ENCODE data around the gene ECEL1.
"Not testable (repeated sequence)": the region's sequence is repeated elsewhere in the genome, so short reads cannot be mapped to it uniquely, and the experiment has no call there.

ECEL1 gene

GRCh38 chr2:232459419-232460035, 28.1 kb downstream of the ECEL1 start:
- DNase-seq (ENCODE audit: low read depth in 2 of 2) = no peak

- no peak for DNase-seq (ENCODE audit: low read depth in 2 of 2)
These were observed 28.8 kb downstream of the ECEL1 start for GRCh38 chr2:232458661-232459418.

GRCh38 chr2:232458051-232458660, 29.5 kb downstream of the ECEL1 start:
- DNase-seq (ENCODE audit: low read depth in 2 of 2) = no peak

GRCh38 chr2:232457121-232458011, 30.3 kb downstream of the ECEL1 start:
- no peak for DNase-seq (ENCODE audit: low read depth in 2 of 2)

GRCh38 chr2:232456296-232457120, 31.1 kb downstream of the ECEL1 start:
- DNase-seq (ENCODE audit: low read depth in 2 of 2) = no peak

GRCh38 chr2:232455426-232456255, 32.0 kb downstream of the ECEL1 start, which contains the start of gene ALPI:
Gene ALPI (plus strand): TSS chr2:232456153. CDS start chr2:232456200, 47 bp downstream.
- DNase-seq (ENCODE audit: low read depth in 2 of 2) = no peak

GRCh38 chr2:232454630-232455029, 33.0 kb downstream of the ECEL1 start:
- DNase-seq (ENCODE audit: low read depth in 2 of 2) = no peak

- DNase-seq (ENCODE audit: low read depth in 2 of 2) = not testable (repeated sequence)
These were observed 36.0 kb downstream of the ECEL1 start for GRCh38 chr2:232451645-232452044.

- DNase-seq (ENCODE audit: low read depth in 2 of 2) = no peak
These were observed 37.7 kb downstream of the ECEL1 start for GRCh38 chr2:232449964-232450363.

GRCh38 chr2:232448304-232448690, 39.3 kb downstream of the ECEL1 start:
- no peak for DNase-seq (ENCODE audit: low read depth in 2 of 2)

- no peak for DNase-seq (ENCODE audit: low read depth in 2 of 2)
These were observed 39.9 kb downstream of the ECEL1 start for GRCh38 chr2:232447638-232448303.

GRCh38 chr2:232447091-232447620, 40.5 kb downstream of the ECEL1 start:
- no peak for DNase-seq (ENCODE audit: low read depth in 2 of 2)

- DNase-seq (ENCODE audit: low read depth in 2 of 2) = not testable (repeated sequence)
These were observed 41.3 kb downstream of the ECEL1 start for GRCh38 chr2:232446266-232446777.

- not testable (repeated sequence) for DNase-seq (ENCODE audit: low read depth in 2 of 2)
These were observed 42.3 kb downstream of the ECEL1 start for GRCh38 chr2:232445149-232445885.

- peak; percentile 61 to 75 for DNase-seq (ENCODE audit: low read depth in 2 of 2)
These were observed 43.1 kb downstream of the ECEL1 start for GRCh38 chr2:232444409-232445148.

- DNase-seq (ENCODE audit: low read depth in 2 of 2) = not testable (repeated sequence)
These were observed 43.8 kb downstream of the ECEL1 start for GRCh38 chr2:232443669-232444408.

- not testable (repeated sequence) for DNase-seq (ENCODE audit: low read depth in 2 of 2)
These were observed 44.6 kb downstream of the ECEL1 start for GRCh38 chr2:232443047-232443446.

All from stimulated activated CD4-positive, alpha-beta T cell treated with anti-CD3 and anti-CD28 coated beads, Interleukin-12 subunit alpha, Interleukin-12 subunit beta, amount 100 ng/mL, for 24 hours (primary cell).